Stomach smooth muscle (tissue), 2 donors: Measurements from ENCODE around the gene LGI2.
A peak's percentile ranks its signal among the peaks of the same experiment; 100 is the strongest.

Source experiments
- H3K27ac ChIP-seq: one replicate; pipeline ENCODE4 v1.7.0; 2013; ENCODE audit warnings: mild to moderate bottlenecking, low read length, inconsistent platforms
- H3K27me3 ChIP-seq, 2 donors: one replicate each; pipeline ENCODE4 v1.7.0; 2013; ENCODE audit warnings: low read length in 2 of 2; ENCODE audit not compliant: insufficient read depth in 2 of 2, control insufficient read depth in 1 of 2
- H3K36me3 ChIP-seq, 2 donors: one replicate each; pipeline ENCODE4 v1.7.0; 2013; ENCODE audit warnings: low read length in 2 of 2; ENCODE audit not compliant: control insufficient read depth in 2 of 2, insufficient read depth in 2 of 2
- H3K4me1 ChIP-seq: one replicate; pipeline ENCODE4 v1.7.0; 2013; ENCODE audit warnings: low read length; ENCODE audit not compliant: control insufficient read depth, insufficient read depth
- H3K4me3 ChIP-seq, 2 donors: one replicate each; pipeline ENCODE4 v1.7.0; 2013; ENCODE audit warnings: low read length in 2 of 2
- H3K9ac ChIP-seq, 2 donors: one replicate each; pipeline ENCODE4 v1.7.0; 2013; ENCODE audit warnings: low read length in 2 of 2, mild to moderate bottlenecking in 1 of 2
- H3K9me3 ChIP-seq, 2 donors: one replicate each; pipeline ENCODE4 v1.7.0; 2013; ENCODE audit warnings: low read length in 2 of 2; ENCODE audit not compliant: control insufficient read depth in 2 of 2
- donor health status: healthy.
- donor health status: Pancreatic carcinoma.

Gene LGI2

GRCh38 chr4:24999392-25000089 is 31.2 kb downstream of the LGI2 start:
- Histone ChIP-seq H3K9ac (peak overlapping the region in 1 of 2 donors; percentile 25), H3K4me1 (peaks cover 21% of the 10 kb centered on the region), H3K27ac (peak overlapping the region; percentile 7)

GRCh38 chr4:24995346-24995919 is 35.3 kb downstream of the LGI2 start:
- Histone ChIP-seq H3K36me3 (no peaks in the 10 kb centered on the region), H3K4me1 (peaks cover 12% of the 10 kb centered on the region), H3K9ac (no peak overlapping the region), H3K9me3 (peaks cover 0 to 5% of the 10 kb centered on the region in 2 donors), H3K27me3 (no peaks in the 10 kb centered on the region), H3K4me3 (no peak overlapping the region), H3K27ac (no peak overlapping the region)

More at GRCh38 chr4:24999392-25000089, 31.2 kb downstream of the LGI2 start:
- H3K9me3 ChIP-seq = peaks cover 0 to 5% of the 10 kb centered on the region in 2 donors
- H3K36me3 ChIP-seq = peaks cover 0 to 8% of the 10 kb centered on the region in 2 donors
- no peaks in the 10 kb centered on the region for H3K27me3 ChIP-seq
- peak overlapping the region; percentile 15 for H3K4me3 ChIP-seq

- no peak overlapping the region for H3K9ac ChIP-seq
- H3K4me3 ChIP-seq = no peak overlapping the region
- no peaks in the 10 kb centered on the region for H3K36me3 ChIP-seq
- no peak overlapping the region for H3K27ac ChIP-seq
- H3K9me3 ChIP-seq = peaks cover 0 to 5% of the 10 kb centered on the region in 2 donors
- H3K4me1 ChIP-seq = no peaks in the 10 kb centered on the region
- no peaks in the 10 kb centered on the region for H3K27me3 ChIP-seq
These were observed 37.1 kb downstream of the LGI2 start for GRCh38 chr4:24993551-24994080.

- Histone ChIP-seq H3K4me1 (no peaks in the 10 kb centered on the region), H3K9ac (no peak overlapping the region), H3K27ac (no peak overlapping the region), H3K9me3 (peaks cover 0 to 5% of the 10 kb centered on the region in 2 donors), H3K36me3 (no peaks in the 10 kb centered on the region), H3K27me3 (no peaks in the 10 kb centered on the region), H3K4me3 (no peak overlapping the region)
These were observed 37.8 kb downstream of the LGI2 start for GRCh38 chr4:24992968-24993367.

GRCh38 chr4:24991015-24991414 is 39.7 kb downstream of the LGI2 start:
- H3K4me3 ChIP-seq = no peak overlapping the region
- no peaks in the 10 kb centered on the region for H3K36me3 ChIP-seq
- no peak overlapping the region for H3K27ac ChIP-seq
- H3K9ac ChIP-seq = no peak overlapping the region
- H3K27me3 ChIP-seq = no peaks in the 10 kb centered on the region
- H3K9me3 ChIP-seq = peaks cover 0 to 5% of the 10 kb centered on the region in 2 donors
- no peaks in the 10 kb centered on the region for H3K4me1 ChIP-seq

- Histone ChIP-seq H3K27ac (no peak overlapping the region), H3K9me3 (no peaks in the 10 kb centered on the region)
These were observed 41.4 kb downstream of the LGI2 start for GRCh38 chr4:24989327-24989726.

GRCh38 chr4:24988776-24989175 is 42.0 kb downstream of the LGI2 start:
- Histone ChIP-seq H3K4me3 (no peak overlapping the region), H3K27ac (no peak overlapping the region)

More at GRCh38 chr4:24989327-24989726, 41.4 kb downstream of the LGI2 start:
- Histone ChIP-seq H3K36me3 (no peaks in the 10 kb centered on the region), H3K9ac (no peak overlapping the region), H3K4me1 (peaks cover 3% of the 10 kb centered on the region), H3K27me3 (no peaks in the 10 kb centered on the region), H3K4me3 (no peak overlapping the region)

GRCh38 chr4:24984602-24985532 is 45.9 kb downstream of the LGI2 start:
- H3K27me3 ChIP-seq = no peaks in the 10 kb centered on the region
- H3K9ac ChIP-seq = no peak overlapping the region
- H3K27ac ChIP-seq = no peak overlapping the region
- H3K9me3 ChIP-seq = no peaks in the 10 kb centered on the region
- H3K36me3 ChIP-seq = no peaks in the 10 kb centered on the region
- no peak overlapping the region for H3K4me3 ChIP-seq
- H3K4me1 ChIP-seq = peaks cover 6% of the 10 kb centered on the region

More at GRCh38 chr4:24988776-24989175, 42.0 kb downstream of the LGI2 start:
- Histone ChIP-seq H3K27me3 (no peaks in the 10 kb centered on the region), H3K4me1 (peaks cover 3% of the 10 kb centered on the region), H3K9me3 (no peaks in the 10 kb centered on the region), H3K36me3 (no peaks in the 10 kb centered on the region), H3K9ac (no peak overlapping the region)

- Histone ChIP-seq H3K4me1 (peaks cover 6% of the 10 kb centered on the region), H3K27ac (no peak overlapping the region), H3K36me3 (no peaks in the 10 kb centered on the region), H3K9me3 (no peaks in the 10 kb centered on the region), H3K27me3 (no peaks in the 10 kb centered on the region), H3K4me3 (peak overlapping the region in 1 of 2 donors; percentile 60), H3K9ac (no peak overlapping the region)
These were observed 50.0 kb downstream of the LGI2 start for GRCh38 chr4:24980740-24981139.

GRCh38 chr4:24980064-24980690 is 50.6 kb downstream of the LGI2 start:
- Histone ChIP-seq H3K9ac (peak overlapping the region; percentile 50 to 69), H3K9me3 (no peaks in the 10 kb centered on the region), H3K27me3 (no peaks in the 10 kb centered on the region), H3K4me1 (peaks cover 4% of the 10 kb centered on the region), H3K36me3 (no peaks in the 10 kb centered on the region), H3K4me3 (peak overlapping the region; percentile 60 to 62), H3K27ac (no peak overlapping the region)
